ENCODE measurements around the gene UVSSA.
A peak's percentile ranks its signal among the peaks of the same experiment; 100 is the strongest.

Gene UVSSA

GRCh38 chr4:1349359-1350168 lies 2.6 kb downstream of the UVSSA start:
- DNase-seq (ENCODE audit: low read depth in 2 of 2) = no peak

- no peak for DNase-seq (ENCODE audit: low read depth in 2 of 2)
Observed at GRCh38 chr4:1350169-1350520, 3.1 kb downstream of the UVSSA start.

GRCh38 chr4:1351854-1352566 lies 5.0 kb downstream of the UVSSA start:
- DNase-seq (ENCODE audit: low read depth in 2 of 2) = peak; percentile 75 to 77

GRCh38 chr4:1352567-1352900 lies 5.5 kb downstream of the UVSSA start:
- DNase-seq (ENCODE audit: low read depth in 2 of 2) = no peak

GRCh38 chr4:1353186-1354055 lies 6.4 kb downstream of the UVSSA start:
- DNase-seq (ENCODE audit: low read depth in 2 of 2) = no peak

GRCh38 chr4:1354136-1354982 lies 7.4 kb downstream of the UVSSA start:
- no peak for DNase-seq (ENCODE audit: low read depth in 2 of 2)

- no peak for DNase-seq (ENCODE audit: low read depth in 2 of 2)
Observed at GRCh38 chr4:1354983-1355275, 7.9 kb downstream of the UVSSA start.

GRCh38 chr4:1355378-1355777 lies 8.4 kb downstream of the UVSSA start:
- no peak for DNase-seq (ENCODE audit: low read depth in 2 of 2)

GRCh38 chr4:1356181-1356998 lies 9.4 kb downstream of the UVSSA start:
- DNase-seq (ENCODE audit: low read depth in 2 of 2) = no peak

GRCh38 chr4:1357356-1358248 lies 10.6 kb downstream of the UVSSA start:
- DNase-seq (ENCODE audit: low read depth in 2 of 2) = no peak

GRCh38 chr4:1358421-1359143 lies 11.6 kb downstream of the UVSSA start:
- DNase-seq (ENCODE audit: low read depth in 2 of 2) = no peak

GRCh38 chr4:1359144-1359501 lies 12.1 kb downstream of the UVSSA start:
- DNase-seq (ENCODE audit: low read depth in 2 of 2) = no peak

- DNase-seq (ENCODE audit: low read depth in 2 of 2) = no peak
Observed at GRCh38 chr4:1359976-1360375, 13.0 kb downstream of the UVSSA start.

GRCh38 chr4:1360423-1361283 lies 13.6 kb downstream of the UVSSA start:
- no peak for DNase-seq (ENCODE audit: low read depth in 2 of 2)

- no peak for DNase-seq (ENCODE audit: low read depth in 2 of 2)
Observed at GRCh38 chr4:1361431-1361830, 14.4 kb downstream of the UVSSA start.

- no peak for DNase-seq (ENCODE audit: low read depth in 2 of 2)
Observed at GRCh38 chr4:1362046-1362445, 15.0 kb downstream of the UVSSA start.

- no peak for DNase-seq (ENCODE audit: low read depth in 2 of 2)
Observed at GRCh38 chr4:1362521-1362920, 15.5 kb downstream of the UVSSA start.

- DNase-seq (ENCODE audit: low read depth in 2 of 2) = no peak
Observed at GRCh38 chr4:1363513-1363912, 16.5 kb downstream of the UVSSA start.
